Myocyte (in vitro differentiated cells): Measurements from ENCODE around the gene ARHGAP8. TPM values are rescaled to one million over a fixed set of nuclear protein-coding genes. Genes with fewer than 3 reads are reported as not detected.
"Not testable (repeated sequence)": the region's sequence is repeated elsewhere in the genome, so short reads cannot be mapped to it uniquely, and the experiment has no call there.

Experiments used
- DNase-seq: peaks from one replicate; pipeline ENCODE4 v3.0.0-alpha.2; 2012; ENCODE audit warnings: low read depth
- total RNA-seq: library from RNA; depleted of rRNA; stranded (reverse); fragments of >200 nt; gene quantifications from 2 replicates; pipeline ENCODE4 v1.2.3, GENCODE V29; 2014

Gene ARHGAP8
- total RNA-seq, 1 donor from 2014 or later, result 0.13 TPM

- DNase-seq, result no peak
Measured at GRCh38 chr22:44884968-44885805, 132.8 kb downstream of the ARHGAP8 start.

GRCh38 chr22:44885806-44886360 lies 133.5 kb downstream of the ARHGAP8 start:
- no peak for DNase-seq

GRCh38 chr22:44887941-44888366 lies 135.6 kb downstream of the ARHGAP8 start:
- DNase-seq, result no peak

GRCh38 chr22:44888491-44889254 lies 136.3 kb downstream of the ARHGAP8 start:
- no peak for DNase-seq

- DNase-seq, result no peak
Measured at GRCh38 chr22:44889255-44889878, 137.0 kb downstream of the ARHGAP8 start.

GRCh38 chr22:44890416-44891292 lies 138.3 kb downstream of the ARHGAP8 start:
- no peak for DNase-seq

- no peak for DNase-seq
Measured at GRCh38 chr22:44891293-44891747, 138.9 kb downstream of the ARHGAP8 start.

GRCh38 chr22:44891791-44892190 lies 139.4 kb downstream of the ARHGAP8 start:
- no peak for DNase-seq

GRCh38 chr22:44892243-44892642 lies 139.9 kb downstream of the ARHGAP8 start:
- no peak for DNase-seq

- no peak for DNase-seq
Measured at GRCh38 chr22:44892803-44893730, 140.7 kb downstream of the ARHGAP8 start.

- DNase-seq, result no peak
Measured at GRCh38 chr22:44893731-44894080, 141.3 kb downstream of the ARHGAP8 start.

- DNase-seq, result no peak
Measured at GRCh38 chr22:44894321-44894720, 141.9 kb downstream of the ARHGAP8 start.

GRCh38 chr22:44894782-44895181 lies 142.4 kb downstream of the ARHGAP8 start:
- no peak for DNase-seq

GRCh38 chr22:44895296-44896055 lies 143.1 kb downstream of the ARHGAP8 start:
- DNase-seq, result no peak

GRCh38 chr22:44898236-44898635 lies 145.9 kb downstream of the ARHGAP8 start:
- DNase-seq, result no peak

GRCh38 chr22:44901301-44901700 lies 148.9 kb downstream of the ARHGAP8 start:
- DNase-seq, result no peak

GRCh38 chr22:44903164-44903563 lies 150.8 kb downstream of the ARHGAP8 start:
- DNase-seq, result not testable (repeated sequence)

GRCh38 chr22:44904492-44905152 lies 152.2 kb downstream of the ARHGAP8 start:
- not testable (repeated sequence) for DNase-seq
